GM21576 (cell line): Measurements from ENCODE around the gene TLNRD1.

ENCODE experiments used
- ATAC-seq: cut with Tn5 transposase; IDR thresholded peaks from one replicate; pipeline ENCODE4 v1.9.1; 2021; ENCODE audit warnings: mild to moderate bottlenecking, moderate library complexity; ENCODE audit not compliant: unreplicated experiment

The TLNRD1 gene

GRCh38 chr15:81053621-81054020 is 52.9 kb downstream of the TLNRD1 start:
- no peak for ATAC-seq

GRCh38 chr15:81054236-81054635 is 53.5 kb downstream of the TLNRD1 start:
- no peak for ATAC-seq
